ENCODE data around the gene FHL2. TPM values are rescaled to one million over a fixed set of nuclear protein-coding genes. Genes with fewer than 3 reads are reported as not detected.
A peak's percentile ranks its signal among the peaks of the same experiment; 100 is the strongest.

Gene FHL2
- total RNA-seq, 2 donors from 2014 or later, result 77.6 to 107 TPM

DNA sequence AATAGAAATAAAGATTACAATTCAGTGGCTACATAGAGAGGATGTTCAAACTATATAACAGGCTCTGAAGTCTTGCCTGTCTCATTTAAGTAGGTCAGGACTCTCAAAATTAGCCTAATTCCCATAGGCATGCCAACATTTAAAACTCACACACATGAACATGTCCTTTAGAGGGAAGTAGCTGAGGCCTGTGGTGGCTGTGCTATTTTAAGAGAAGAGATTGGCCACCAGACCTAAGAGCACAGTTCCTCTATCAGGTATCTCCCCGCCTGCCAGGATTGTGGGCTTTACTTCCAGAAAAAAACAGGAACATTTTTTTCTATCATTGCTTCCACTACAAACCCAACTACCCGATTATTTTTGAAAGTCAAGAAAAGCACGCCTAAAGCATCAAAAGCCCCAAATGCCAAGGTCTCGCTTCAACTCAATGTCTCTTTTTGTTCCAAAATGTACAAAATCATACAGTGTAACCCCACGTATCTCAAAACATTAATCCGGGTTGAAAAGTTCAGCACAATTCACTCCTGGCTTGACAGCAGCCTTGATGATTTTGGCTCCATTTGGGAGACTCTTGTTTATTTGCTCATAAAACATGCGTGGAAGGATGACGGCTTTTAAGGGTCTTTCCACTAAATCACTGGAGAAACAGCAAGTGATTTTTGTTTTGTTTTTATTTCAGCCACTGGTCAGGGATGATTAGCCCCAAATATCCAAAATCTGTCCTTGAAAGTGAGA lies 15.3 kb downstream of the FHL2 start:
- peaks cover 13% of the 10 kb centered on the region for H3K36me3 ChIP-seq
- peak overlapping the region; percentile 34 to 43 for H3K27ac ChIP-seq
- H3K4me1 ChIP-seq (ENCODE audit: control insufficient read depth in 1 of 2, low read depth in 2 of 2), result peaks cover 27 to 54% of the 10 kb centered on the region in 2 donors
- no peaks in the 10 kb centered on the region for H3K9me3 ChIP-seq
- no peak for ATAC-seq (ENCODE audit: insufficient number of reproducible peaks, low FRiP score, low read depth)
- H3K27me3 ChIP-seq (replicated peaks; ENCODE audit: insufficient read depth), result no peaks in the 10 kb centered on the region
- DNase-seq (ENCODE audit: low spot score), result no peak
- no peak overlapping the region for H3K4me3 ChIP-seq
- no peak for TF ChIP-seq CTCF (IDR thresholded peaks at IDR 0.05)

- no peak for DNase-seq (ENCODE audit: low spot score)
- H3K4me1 ChIP-seq (ENCODE audit: control insufficient read depth in 1 of 2, low read depth in 2 of 2), result peaks cover 22 to 49% of the 10 kb centered on the region in 2 donors
Measured at GRCh38 chr2:105382177-105382576, 16.7 kb downstream of the FHL2 start.

DNA sequence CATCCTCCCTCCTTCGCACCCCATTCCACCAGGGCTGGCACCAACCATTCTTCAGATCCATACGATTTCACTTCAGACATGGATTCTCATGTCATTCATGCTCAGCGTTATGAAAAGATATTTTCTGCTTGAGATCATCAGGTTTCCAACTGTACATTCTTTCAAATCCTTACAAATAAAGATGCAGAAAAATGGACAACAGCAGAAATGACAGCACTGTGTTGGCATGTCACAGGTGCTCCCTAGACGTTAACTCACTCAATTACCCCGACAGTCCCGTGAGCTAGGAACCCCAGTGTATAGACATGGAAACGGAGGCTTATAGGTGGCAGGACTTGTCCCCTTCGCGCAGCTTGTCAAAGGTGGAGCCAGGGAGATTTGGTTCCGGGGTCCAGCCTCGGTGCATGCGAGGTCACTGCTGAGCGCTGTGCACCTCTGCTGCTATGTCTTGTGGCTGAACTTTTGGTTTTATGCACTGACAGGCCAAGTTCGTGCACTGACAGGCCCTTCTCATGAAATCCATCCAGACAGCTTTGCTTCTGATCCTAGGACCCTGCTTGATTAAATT lies 17.7 kb downstream of the FHL2 start:
- TF ChIP-seq CTCF (IDR thresholded peaks at IDR 0.05), result no peak
- Histone ChIP-seq H3K4me1 (ENCODE audit: control insufficient read depth in 1 of 2, low read depth in 2 of 2) (peaks cover 22 to 49% of the 10 kb centered on the region in 2 donors), H3K4me3 (no peak overlapping the region), H3K27me3 (replicated peaks; ENCODE audit: insufficient read depth) (no peaks in the 10 kb centered on the region), H3K27ac (peak overlapping the region; percentile 26 to 76), H3K36me3 (peaks cover 13% of the 10 kb centered on the region), H3K9me3 (no peaks in the 10 kb centered on the region)
- DNase-seq (ENCODE audit: low spot score) (no peak), ATAC-seq (ENCODE audit: insufficient number of reproducible peaks, low FRiP score, low read depth) (no peak)

More at GRCh38 chr2:105382177-105382576, 16.7 kb downstream of the FHL2 start:
- peaks cover 13% of the 10 kb centered on the region for H3K36me3 ChIP-seq
- no peak overlapping the region for H3K4me3 ChIP-seq
- H3K27ac ChIP-seq, result peak overlapping the region in 1 of 2 donors; percentile 76
- no peaks in the 10 kb centered on the region for H3K9me3 ChIP-seq
- H3K27me3 ChIP-seq (replicated peaks; ENCODE audit: insufficient read depth), result no peaks in the 10 kb centered on the region
- TF ChIP-seq CTCF (IDR thresholded peaks at IDR 0.05), result no peak
- no peak for ATAC-seq (ENCODE audit: insufficient number of reproducible peaks, low FRiP score, low read depth)

- Histone ChIP-seq H3K27me3 (replicated peaks; ENCODE audit: insufficient read depth) (no peaks in the 10 kb centered on the region), H3K27ac (peak overlapping the region; percentile 63 to 76), H3K4me1 (ENCODE audit: control insufficient read depth in 1 of 2, low read depth in 2 of 2) (peaks cover 22 to 55% of the 10 kb centered on the region in 2 donors), H3K36me3 (peaks cover 9% of the 10 kb centered on the region), H3K9me3 (no peaks in the 10 kb centered on the region), H3K4me3 (peak overlapping the region; percentile 11)
- ATAC-seq (ENCODE audit: insufficient number of reproducible peaks, low FRiP score, low read depth) (no peak), DNase-seq (ENCODE audit: low spot score) (no peak)
- no peak for TF ChIP-seq CTCF (IDR thresholded peaks at IDR 0.05)
Measured at GRCh38 chr2:105380432-105381100, 18.3 kb downstream of the FHL2 start.

- DNase-seq (ENCODE audit: low spot score) (no peak), ATAC-seq (ENCODE audit: insufficient number of reproducible peaks, low FRiP score, low read depth) (no peak)
- TF ChIP-seq CTCF (IDR thresholded peaks at IDR 0.05), result no peak
- peak overlapping the region; percentile 63 to 76 for H3K27ac ChIP-seq
- H3K9me3 ChIP-seq, result no peaks in the 10 kb centered on the region
- H3K4me3 ChIP-seq, result no peak overlapping the region
- no peaks in the 10 kb centered on the region for H3K27me3 ChIP-seq (replicated peaks; ENCODE audit: insufficient read depth)
- peaks cover 1% of the 10 kb centered on the region for H3K36me3 ChIP-seq
- H3K4me1 ChIP-seq (ENCODE audit: control insufficient read depth in 1 of 2, low read depth in 2 of 2), result peaks cover 22 to 59% of the 10 kb centered on the region in 2 donors
Measured at GRCh38 chr2:105379741-105380186, 19.1 kb downstream of the FHL2 start.
